Adrenal gland (tissue), 5 donors: ENCODE results near the gene IDS.
"Not testable (repeated sequence)": the region's sequence is repeated elsewhere in the genome, so short reads cannot be mapped to it uniquely, and the experiment has no call there.

Source experiments
- CTCF ChIP-seq, 6 experiments: fragments of 450-650 bp in 4 of 6; fragments of 200-600 bp in 2 of 6; sonication (generic) in 1 of 6; IDR thresholded peaks; 1 replicate in 5 of 6; 2 replicates in 1 of 6; pipeline versions ENCODE4 v1.5.1 to v1.8.0; 2016 to 2021; ENCODE audit warnings: antibody characterized with exemption in 6 of 6, mild to moderate bottlenecking in 2 of 6, moderate library complexity in 1 of 6
- POLR2A ChIP-seq, 2 donors: fragments of 450-650 bp; IDR thresholded peaks; one replicate each; pipeline ENCODE4 v1.6.1; 2017; ENCODE audit warnings: antibody characterized with exemption in 2 of 2, mild to moderate bottlenecking in 2 of 2, moderate library complexity in 1 of 2
- donor health status: DM: no; HTN: no; CAD: no.

GRCh38 chrX:149551245-149551938, 46.3 kb upstream of the IDS start:
- TF ChIP-seq CTCF, POLR2A (IDR thresholded peaks at IDR 0.05): not testable (repeated sequence)
